Measurements from ENCODE around the gene INPP4A.
A peak's percentile ranks its signal among the peaks of the same experiment; 100 is the strongest.

Gene INPP4A

GRCh38 chr2:98476192-98476868, 31.7 kb downstream of the INPP4A start:
- DNase-seq (ENCODE audit: low read depth, low spot score), result no peak

GRCh38 chr2:98477036-98477435, 32.4 kb downstream of the INPP4A start:
- DNase-seq (ENCODE audit: low read depth, low spot score), result no peak

GRCh38 chr2:98477506-98477905, 32.8 kb downstream of the INPP4A start:
- DNase-seq (ENCODE audit: low read depth, low spot score), result no peak

GRCh38 chr2:98478088-98478551, 33.5 kb downstream of the INPP4A start:
- no peak for DNase-seq (ENCODE audit: low read depth, low spot score)

- DNase-seq (ENCODE audit: low read depth, low spot score), result no peak
Measured at GRCh38 chr2:98478907-98479306, 34.2 kb downstream of the INPP4A start.

- DNase-seq (ENCODE audit: low read depth, low spot score), result no peak
Measured at GRCh38 chr2:98479371-98479770, 34.7 kb downstream of the INPP4A start.

GRCh38 chr2:98479959-98480524, 35.4 kb downstream of the INPP4A start:
- peak; percentile 58 for DNase-seq (ENCODE audit: low read depth, low spot score)

GRCh38 chr2:98480598-98480997, 35.9 kb downstream of the INPP4A start:
- DNase-seq (ENCODE audit: low read depth, low spot score), result no peak

GRCh38 chr2:98482362-98482761, 37.7 kb downstream of the INPP4A start:
- no peak for DNase-seq (ENCODE audit: low read depth, low spot score)

GRCh38 chr2:98483257-98483861, 38.7 kb downstream of the INPP4A start:
- DNase-seq (ENCODE audit: low read depth, low spot score), result no peak

GRCh38 chr2:98484121-98484557, 39.5 kb downstream of the INPP4A start:
- DNase-seq (ENCODE audit: low read depth, low spot score), result no peak

GRCh38 chr2:98484652-98485452, 40.2 kb downstream of the INPP4A start:
- DNase-seq (ENCODE audit: low read depth, low spot score), result no peak

GRCh38 chr2:98485453-98485755, 40.7 kb downstream of the INPP4A start:
- DNase-seq (ENCODE audit: low read depth, low spot score), result no peak

GRCh38 chr2:98486374-98486981, 41.8 kb downstream of the INPP4A start:
- DNase-seq (ENCODE audit: low read depth, low spot score), result no peak

GRCh38 chr2:98487101-98487805, 42.6 kb downstream of the INPP4A start:
- DNase-seq (ENCODE audit: low read depth, low spot score), result no peak

GRCh38 chr2:98487806-98488189, 43.1 kb downstream of the INPP4A start:
- DNase-seq (ENCODE audit: low read depth, low spot score), result no peak

GRCh38 chr2:98488252-98488651, 43.6 kb downstream of the INPP4A start:
- DNase-seq (ENCODE audit: low read depth, low spot score), result no peak

- DNase-seq (ENCODE audit: low read depth, low spot score), result no peak
Measured at GRCh38 chr2:98489486-98489885, 44.8 kb downstream of the INPP4A start.

- no peak for DNase-seq (ENCODE audit: low read depth, low spot score)
Measured at GRCh38 chr2:98489971-98490962, 45.6 kb downstream of the INPP4A start.

GRCh38 chr2:98492441-98492840, 47.8 kb downstream of the INPP4A start:
- no peak for DNase-seq (ENCODE audit: low read depth, low spot score)
